K562 (cell line): ENCODE results near the gene CHAD. TPM values are rescaled to one million over a fixed set of nuclear protein-coding genes. Genes with fewer than 3 reads are reported as not detected.

ENCODE experiments used
- DIDO1 ChIP-seq: fragments of 450-650 bp; IDR thresholded peaks from 2 replicates; pipeline ENCODE4 v1.6.1; 2016; ENCODE audit warnings: low read depth, missing biosample characterization, missing genetic modification characterization
- FOS ChIP-seq: IDR thresholded peaks from 3 replicates; pipeline ENCODE4 v1.6.1; 2011; ENCODE audit not compliant: insufficient read length; ENCODE audit errors: extremely low read depth
- HOXB6 ChIP-seq: fragments of 250-450 bp; sonication (Bioruptor Pico); IDR thresholded peaks from 2 replicates; pipeline ENCODE4 v1.5.1; 2022; ENCODE audit warnings: mild to moderate bottlenecking, borderline replicate concordance
- MAFF ChIP-seq: IDR thresholded peaks from 2 replicates; pipeline ENCODE4 v1.6.1; 2012; ENCODE audit warnings: low read length, improper control_type of control experiment
- MCM5 ChIP-seq: fragments of 450-650 bp; IDR thresholded peaks from 2 replicates; pipeline ENCODE4 v1.6.1; 2016; ENCODE audit warnings: low read depth
- NFIC ChIP-seq: fragments of 450-650 bp; IDR thresholded peaks from 2 replicates; pipeline ENCODE4 v1.6.1; 2017; ENCODE audit warnings: mild to moderate bottlenecking, inconsistent platforms
- NR1H2 ChIP-seq: sonication (generic); formaldehyde crosslinking; IDR thresholded peaks from 2 replicates; pipeline ENCODE4 v1.4.0; 2020; ENCODE audit warnings: mild to moderate bottlenecking, missing genetic modification reagents
- PRPF4 ChIP-seq: fragments of 200-400 bp; formaldehyde crosslinking; IDR thresholded peaks from one replicate; pipeline ENCODE4 v1.6.1; 2017; ENCODE audit warnings: low read length, low read depth, mild to moderate bottlenecking; ENCODE audit not compliant: insufficient read depth, poor library complexity, severe bottlenecking
- RBM17 ChIP-seq: fragments of 200-400 bp; formaldehyde crosslinking; IDR thresholded peaks from 2 replicates; pipeline ENCODE4 v1.6.1; 2017; ENCODE audit warnings: low read depth, mild to moderate bottlenecking, low read length, borderline replicate concordance
- TCFL5 ChIP-seq: fragments of 250-450 bp; sonication (Bioruptor Pico); conservative IDR thresholded peaks from 2 replicates; pipeline ENCODE4 v1.6.1; 2021; ENCODE audit warnings: mild to moderate bottlenecking, moderate library complexity, matching md5 sums
- ZNF263 ChIP-seq: sonication (generic); formaldehyde crosslinking; IDR thresholded peaks from 2 replicates; pipeline ENCODE4 v1.8.0; 2022; ENCODE audit warnings: mild to moderate bottlenecking, missing genetic modification reagents, borderline replicate concordance
- polyA plus RNA-seq, 8 experiments: library from polyadenylated mRNA; depleted of rRNA in 4 of 8; stranded (reverse) in 5 of 8; unstranded in 3 of 8; fragments of >200 nt; fragmentation: Nextera tagmentation in 2 of 8; fragmentation: Illumina TruSeq in 1 of 8; extraction: Ambion mirVana in 2 of 8; extraction: Trizol in 1 of 8; gene quantifications; 2 replicates each; pipeline versions ENCODE4 v1.2.1 to v1.2.3, GENCODE V29; 2011 to 2014; ENCODE audit warnings: inconsistent platforms in 1 of 8, missing spikeins in 1 of 8
- total RNA-seq, 7 experiments: library from RNA; depleted of rRNA in 6 of 7; stranded (reverse); fragments of >200 nt in 6 of 7; fragmentation: Illumina TruSeq in 2 of 7; extraction: Trizol in 2 of 7; gene quantifications; 2 replicates each; pipeline versions ENCODE4 v1.2.1 to v1.2.3, GENCODE V29; 2011 to 2021; ENCODE audit warnings: low replicate concordance in 1 of 7
- TF ChIP-seq, protein P1 (sequence below): fragments of 450-650 bp; IDR thresholded peaks from 2 replicates; pipeline ENCODE4 v1.6.1; 2016; ENCODE audit warnings: mild to moderate bottlenecking, moderate library complexity
- TF ChIP-seq, protein P2 (sequence below): fragments of 450-650 bp; IDR thresholded peaks from 2 replicates; pipeline ENCODE4 v1.6.1; 2018; ENCODE audit not compliant: partially characterized antibody

CHAD gene
- total and polyA plus RNA-seq, 9 of the 15 experiments (the other 6 are each of a cell fraction or from before 2014, with no cell fraction given) = not detected

DNA sequence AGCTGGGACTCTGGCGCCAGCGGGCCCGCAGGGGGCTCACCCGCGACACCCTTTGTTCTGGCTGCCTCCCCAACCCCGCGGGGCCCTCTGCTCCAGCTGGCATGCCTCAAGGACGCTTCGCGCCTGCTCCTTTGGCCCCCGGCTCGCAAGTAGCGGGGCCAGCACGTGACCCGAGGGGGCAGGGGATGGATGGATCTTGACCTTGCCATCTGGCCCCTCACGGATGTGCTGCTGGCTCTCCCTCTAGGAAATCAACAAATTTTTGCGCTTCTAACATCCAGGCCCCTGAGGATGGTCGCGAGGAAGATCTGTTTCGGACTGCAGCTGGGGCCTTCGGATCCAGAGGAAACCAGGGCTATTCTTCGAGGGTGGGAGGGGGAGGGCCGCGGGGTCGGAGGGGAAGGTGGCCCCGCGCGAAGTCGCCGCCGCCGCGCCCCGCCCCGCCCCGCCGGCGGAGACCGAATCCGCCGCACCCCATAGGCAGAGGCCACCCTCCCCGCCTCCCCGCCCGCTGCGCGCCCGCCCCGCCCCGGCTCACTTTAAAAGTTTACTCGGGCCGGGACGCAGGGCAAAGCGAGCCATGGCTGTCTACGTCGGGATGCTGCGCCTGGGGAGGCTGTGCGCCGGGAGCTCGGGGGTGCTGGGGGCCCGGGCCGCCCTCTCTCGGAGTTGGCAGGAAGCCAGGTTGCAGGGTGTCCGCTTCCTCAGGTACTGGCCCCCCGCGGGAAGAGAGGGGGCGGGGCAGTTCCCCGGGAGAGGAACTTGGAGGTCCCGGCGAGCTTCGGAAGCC, 42.8 kb downstream of the CHAD start, which contains the start of gene ACSF2 (continued):
- TF ChIP-seq, protein P1, sequence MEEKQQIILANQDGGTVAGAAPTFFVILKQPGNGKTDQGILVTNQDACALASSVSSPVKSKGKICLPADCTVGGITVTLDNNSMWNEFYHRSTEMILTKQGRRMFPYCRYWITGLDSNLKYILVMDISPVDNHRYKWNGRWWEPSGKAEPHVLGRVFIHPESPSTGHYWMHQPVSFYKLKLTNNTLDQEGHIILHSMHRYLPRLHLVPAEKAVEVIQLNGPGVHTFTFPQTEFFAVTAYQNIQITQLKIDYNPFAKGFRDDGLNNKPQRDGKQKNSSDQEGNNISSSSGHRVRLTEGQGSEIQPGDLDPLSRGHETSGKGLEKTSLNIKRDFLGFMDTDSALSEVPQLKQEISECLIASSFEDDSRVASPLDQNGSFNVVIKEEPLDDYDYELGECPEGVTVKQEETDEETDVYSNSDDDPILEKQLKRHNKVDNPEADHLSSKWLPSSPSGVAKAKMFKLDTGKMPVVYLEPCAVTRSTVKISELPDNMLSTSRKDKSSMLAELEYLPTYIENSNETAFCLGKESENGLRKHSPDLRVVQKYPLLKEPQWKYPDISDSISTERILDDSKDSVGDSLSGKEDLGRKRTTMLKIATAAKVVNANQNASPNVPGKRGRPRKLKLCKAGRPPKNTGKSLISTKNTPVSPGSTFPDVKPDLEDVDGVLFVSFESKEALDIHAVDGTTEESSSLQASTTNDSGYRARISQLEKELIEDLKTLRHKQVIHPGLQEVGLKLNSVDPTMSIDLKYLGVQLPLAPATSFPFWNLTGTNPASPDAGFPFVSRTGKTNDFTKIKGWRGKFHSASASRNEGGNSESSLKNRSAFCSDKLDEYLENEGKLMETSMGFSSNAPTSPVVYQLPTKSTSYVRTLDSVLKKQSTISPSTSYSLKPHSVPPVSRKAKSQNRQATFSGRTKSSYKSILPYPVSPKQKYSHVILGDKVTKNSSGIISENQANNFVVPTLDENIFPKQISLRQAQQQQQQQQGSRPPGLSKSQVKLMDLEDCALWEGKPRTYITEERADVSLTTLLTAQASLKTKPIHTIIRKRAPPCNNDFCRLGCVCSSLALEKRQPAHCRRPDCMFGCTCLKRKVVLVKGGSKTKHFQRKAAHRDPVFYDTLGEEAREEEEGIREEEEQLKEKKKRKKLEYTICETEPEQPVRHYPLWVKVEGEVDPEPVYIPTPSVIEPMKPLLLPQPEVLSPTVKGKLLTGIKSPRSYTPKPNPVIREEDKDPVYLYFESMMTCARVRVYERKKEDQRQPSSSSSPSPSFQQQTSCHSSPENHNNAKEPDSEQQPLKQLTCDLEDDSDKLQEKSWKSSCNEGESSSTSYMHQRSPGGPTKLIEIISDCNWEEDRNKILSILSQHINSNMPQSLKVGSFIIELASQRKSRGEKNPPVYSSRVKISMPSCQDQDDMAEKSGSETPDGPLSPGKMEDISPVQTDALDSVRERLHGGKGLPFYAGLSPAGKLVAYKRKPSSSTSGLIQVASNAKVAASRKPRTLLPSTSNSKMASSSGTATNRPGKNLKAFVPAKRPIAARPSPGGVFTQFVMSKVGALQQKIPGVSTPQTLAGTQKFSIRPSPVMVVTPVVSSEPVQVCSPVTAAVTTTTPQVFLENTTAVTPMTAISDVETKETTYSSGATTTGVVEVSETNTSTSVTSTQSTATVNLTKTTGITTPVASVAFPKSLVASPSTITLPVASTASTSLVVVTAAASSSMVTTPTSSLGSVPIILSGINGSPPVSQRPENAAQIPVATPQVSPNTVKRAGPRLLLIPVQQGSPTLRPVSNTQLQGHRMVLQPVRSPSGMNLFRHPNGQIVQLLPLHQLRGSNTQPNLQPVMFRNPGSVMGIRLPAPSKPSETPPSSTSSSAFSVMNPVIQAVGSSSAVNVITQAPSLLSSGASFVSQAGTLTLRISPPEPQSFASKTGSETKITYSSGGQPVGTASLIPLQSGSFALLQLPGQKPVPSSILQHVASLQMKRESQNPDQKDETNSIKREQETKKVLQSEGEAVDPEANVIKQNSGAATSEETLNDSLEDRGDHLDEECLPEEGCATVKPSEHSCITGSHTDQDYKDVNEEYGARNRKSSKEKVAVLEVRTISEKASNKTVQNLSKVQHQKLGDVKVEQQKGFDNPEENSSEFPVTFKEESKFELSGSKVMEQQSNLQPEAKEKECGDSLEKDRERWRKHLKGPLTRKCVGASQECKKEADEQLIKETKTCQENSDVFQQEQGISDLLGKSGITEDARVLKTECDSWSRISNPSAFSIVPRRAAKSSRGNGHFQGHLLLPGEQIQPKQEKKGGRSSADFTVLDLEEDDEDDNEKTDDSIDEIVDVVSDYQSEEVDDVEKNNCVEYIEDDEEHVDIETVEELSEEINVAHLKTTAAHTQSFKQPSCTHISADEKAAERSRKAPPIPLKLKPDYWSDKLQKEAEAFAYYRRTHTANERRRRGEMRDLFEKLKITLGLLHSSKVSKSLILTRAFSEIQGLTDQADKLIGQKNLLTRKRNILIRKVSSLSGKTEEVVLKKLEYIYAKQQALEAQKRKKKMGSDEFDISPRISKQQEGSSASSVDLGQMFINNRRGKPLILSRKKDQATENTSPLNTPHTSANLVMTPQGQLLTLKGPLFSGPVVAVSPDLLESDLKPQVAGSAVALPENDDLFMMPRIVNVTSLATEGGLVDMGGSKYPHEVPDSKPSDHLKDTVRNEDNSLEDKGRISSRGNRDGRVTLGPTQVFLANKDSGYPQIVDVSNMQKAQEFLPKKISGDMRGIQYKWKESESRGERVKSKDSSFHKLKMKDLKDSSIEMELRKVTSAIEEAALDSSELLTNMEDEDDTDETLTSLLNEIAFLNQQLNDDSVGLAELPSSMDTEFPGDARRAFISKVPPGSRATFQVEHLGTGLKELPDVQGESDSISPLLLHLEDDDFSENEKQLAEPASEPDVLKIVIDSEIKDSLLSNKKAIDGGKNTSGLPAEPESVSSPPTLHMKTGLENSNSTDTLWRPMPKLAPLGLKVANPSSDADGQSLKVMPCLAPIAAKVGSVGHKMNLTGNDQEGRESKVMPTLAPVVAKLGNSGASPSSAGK = peak; percentile 43; the same call in 1 of the 2 replicates
- TF ChIP-seq MAFF (no peak), MCM5 (no peak), DIDO1 (no peak), NFIC (peak; percentile 96), ZNF263 (CRISPR knock-in tag) (no peak), NR1H2 (no peak), PRPF4 (no peak), FOS (no peak), TCFL5 (no peak), HOXB6 (CRISPR knock-in tag) (no peak), RBM17 (no peak)
- TF ChIP-seq, protein P2, sequence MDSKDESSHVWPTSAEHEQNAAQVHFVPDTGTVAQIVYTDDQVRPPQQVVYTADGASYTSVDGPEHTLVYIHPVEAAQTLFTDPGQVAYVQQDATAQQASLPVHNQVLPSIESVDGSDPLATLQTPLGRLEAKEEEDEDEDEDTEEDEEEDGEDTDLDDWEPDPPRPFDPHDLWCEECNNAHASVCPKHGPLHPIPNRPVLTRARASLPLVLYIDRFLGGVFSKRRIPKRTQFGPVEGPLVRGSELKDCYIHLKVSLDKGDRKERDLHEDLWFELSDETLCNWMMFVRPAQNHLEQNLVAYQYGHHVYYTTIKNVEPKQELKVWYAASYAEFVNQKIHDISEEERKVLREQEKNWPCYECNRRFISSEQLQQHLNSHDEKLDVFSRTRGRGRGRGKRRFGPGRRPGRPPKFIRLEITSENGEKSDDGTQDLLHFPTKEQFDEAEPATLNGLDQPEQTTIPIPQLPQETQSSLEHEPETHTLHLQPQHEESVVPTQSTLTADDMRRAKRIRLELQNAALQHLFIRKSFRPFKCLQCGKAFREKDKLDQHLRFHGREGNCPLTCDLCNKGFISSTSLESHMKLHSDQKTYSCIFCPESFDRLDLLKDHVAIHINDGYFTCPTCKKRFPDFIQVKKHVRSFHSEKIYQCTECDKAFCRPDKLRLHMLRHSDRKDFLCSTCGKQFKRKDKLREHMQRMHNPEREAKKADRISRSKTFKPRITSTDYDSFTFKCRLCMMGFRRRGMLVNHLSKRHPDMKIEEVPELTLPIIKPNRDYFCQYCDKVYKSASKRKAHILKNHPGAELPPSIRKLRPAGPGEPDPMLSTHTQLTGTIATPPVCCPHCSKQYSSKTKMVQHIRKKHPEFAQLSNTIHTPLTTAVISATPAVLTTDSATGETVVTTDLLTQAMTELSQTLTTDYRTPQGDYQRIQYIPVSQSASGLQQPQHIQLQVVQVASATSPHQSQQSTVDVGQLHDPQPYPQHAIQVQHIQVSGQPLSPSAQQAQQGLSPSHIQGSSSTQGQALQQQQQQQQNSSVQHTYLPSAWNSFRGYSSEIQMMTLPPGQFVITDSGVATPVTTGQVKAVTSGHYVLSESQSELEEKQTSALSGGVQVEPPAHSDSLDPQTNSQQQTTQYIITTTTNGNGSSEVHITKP = no peak
